ENCODE measurements around the gene ANKRD16. TPM values are rescaled to one million over a fixed set of nuclear protein-coding genes. Genes with fewer than 3 reads are reported as not detected.
A peak's percentile ranks its signal among the peaks of the same experiment; 100 is the strongest.
"Not testable (repeated sequence)": the region's sequence is repeated elsewhere in the genome, so short reads cannot be mapped to it uniquely, and the experiment has no call there.

Gene ANKRD16
- total and polyA plus RNA-seq, 5 donors from 2014 or later, result 3.1 to 6.3 (median 3.7) TPM

GRCh38 chr10:5888843-5889623 lies 660 bp downstream of the ANKRD16 start:
- ATAC-seq (ENCODE audit: low read depth in 2 of 2), result peak; percentile 9 to 11
- peaks cover 25% of the 10 kb centered on the region for H3K36me3 Mint-ChIP-seq
- peak overlapping the region; percentile 81 for H3K27ac ChIP-seq (ENCODE audit: insufficient read depth, low read length, poor library complexity, severe bottlenecking)
- H3K27me3 ChIP-seq (ENCODE audit: control insufficient read depth, insufficient read depth, low read length), result no peaks in the 10 kb centered on the region
- peak overlapping the region; percentile 88 to 98 (median 94) for H3K4me3 Mint-ChIP-seq
- peak overlapping the region; percentile 74 for H3K4me3 ChIP-seq (ENCODE audit: low read depth, low read length)
- no peaks in the 10 kb centered on the region for H3K9me3 Mint-ChIP-seq
- H3K36me3 ChIP-seq (ENCODE audit: control insufficient read depth, insufficient read depth, low read length), result peaks cover 11% of the 10 kb centered on the region
- H3K27ac Mint-ChIP-seq, result peak overlapping the region in 2 of 3 donors; percentile 87 to 88
- DNase-seq, result peak; percentile 30 to 61 (median 46)
- no peaks in the 10 kb centered on the region for H3K27me3 Mint-ChIP-seq
- peaks cover 45% of the 10 kb centered on the region for H3K4me1 ChIP-seq (ENCODE audit: control insufficient read depth, insufficient read depth, low read length, poor library complexity, severe bottlenecking)
- peaks cover 37 to 62% (median 45%) of the 10 kb centered on the region in 4 donors for H3K4me1 Mint-ChIP-seq
- H3K9me3 ChIP-seq (ENCODE audit: control insufficient read depth in 2 of 2, low read length in 2 of 2), result no peaks in the 10 kb centered on the region

- peak overlapping the region; percentile 88 to 98 (median 94) for H3K4me3 Mint-ChIP-seq
- H3K27me3 Mint-ChIP-seq, result no peaks in the 10 kb centered on the region
- peak overlapping the region in 2 of 3 donors; percentile 87 to 88 for H3K27ac Mint-ChIP-seq
- no peaks in the 10 kb centered on the region for H3K9me3 Mint-ChIP-seq
- no peak for DNase-seq
- Histone ChIP-seq H3K4me3 (ENCODE audit: low read depth, low read length) (peak overlapping the region; percentile 74), H3K27ac (ENCODE audit: insufficient read depth, low read length, poor library complexity, severe bottlenecking) (peak overlapping the region; percentile 81), H3K36me3 (ENCODE audit: control insufficient read depth, insufficient read depth, low read length) (peaks cover 7% of the 10 kb centered on the region), H3K9me3 (ENCODE audit: control insufficient read depth in 2 of 2, low read length in 2 of 2) (no peaks in the 10 kb centered on the region), H3K27me3 (ENCODE audit: control insufficient read depth, insufficient read depth, low read length) (no peaks in the 10 kb centered on the region), H3K4me1 (ENCODE audit: control insufficient read depth, insufficient read depth, low read length, poor library complexity, severe bottlenecking) (peaks cover 38% of the 10 kb centered on the region)
- ATAC-seq (ENCODE audit: low read depth in 2 of 2), result no peak
- H3K4me1 Mint-ChIP-seq, result peaks cover 30 to 59% (median 39%) of the 10 kb centered on the region in 4 donors
- H3K36me3 Mint-ChIP-seq, result peaks cover 29% of the 10 kb centered on the region
Measured at GRCh38 chr10:5888351-5888750, 1.3 kb downstream of the ANKRD16 start.

GRCh38 chr10:5887641-5888040 lies 2.1 kb downstream of the ANKRD16 start:
- no peak overlapping the region for H3K27ac ChIP-seq (ENCODE audit: insufficient read depth, low read length, poor library complexity, severe bottlenecking)
- Mint-ChIP-seq H3K36me3 (peaks cover 31% of the 10 kb centered on the region), H3K4me1 (peaks cover 26 to 52% (median 34%) of the 10 kb centered on the region in 4 donors), H3K27ac (no peak overlapping the region), H3K27me3 (no peaks in the 10 kb centered on the region), H3K9me3 (no peaks in the 10 kb centered on the region), H3K4me3 (peak overlapping the region; percentile 88 to 98 (median 94))
- DNase-seq (no peak), ATAC-seq (ENCODE audit: low read depth in 2 of 2) (no peak)
- H3K36me3 ChIP-seq (ENCODE audit: control insufficient read depth, insufficient read depth, low read length), result peaks cover 11% of the 10 kb centered on the region
- H3K4me3 ChIP-seq (ENCODE audit: low read depth, low read length), result no peak overlapping the region
- no peaks in the 10 kb centered on the region for H3K27me3 ChIP-seq (ENCODE audit: control insufficient read depth, insufficient read depth, low read length)
- peaks cover 33% of the 10 kb centered on the region for H3K4me1 ChIP-seq (ENCODE audit: control insufficient read depth, insufficient read depth, low read length, poor library complexity, severe bottlenecking)
- H3K9me3 ChIP-seq (ENCODE audit: control insufficient read depth in 2 of 2, low read length in 2 of 2), result no peaks in the 10 kb centered on the region

- Histone ChIP-seq H3K4me1 (ENCODE audit: control insufficient read depth, insufficient read depth, low read length, poor library complexity, severe bottlenecking) (peaks cover 29% of the 10 kb centered on the region), H3K36me3 (ENCODE audit: control insufficient read depth, insufficient read depth, low read length) (peaks cover 15% of the 10 kb centered on the region), H3K9me3 (ENCODE audit: control insufficient read depth in 2 of 2, low read length in 2 of 2) (no peaks in the 10 kb centered on the region), H3K27ac (ENCODE audit: insufficient read depth, low read length, poor library complexity, severe bottlenecking) (no peak overlapping the region), H3K27me3 (ENCODE audit: control insufficient read depth, insufficient read depth, low read length) (no peaks in the 10 kb centered on the region), H3K4me3 (ENCODE audit: low read depth, low read length) (no peak overlapping the region)
- DNase-seq (no peak), ATAC-seq (ENCODE audit: low read depth in 2 of 2) (no peak)
- Mint-ChIP-seq H3K4me3 (peak overlapping the region in 2 of 4 donors; percentile 8 to 98), H3K27ac (no peak overlapping the region), H3K9me3 (no peaks in the 10 kb centered on the region), H3K4me1 (peaks cover 20 to 46% (median 28%) of the 10 kb centered on the region in 4 donors), H3K36me3 (peaks cover 33% of the 10 kb centered on the region), H3K27me3 (no peaks in the 10 kb centered on the region)
Measured at GRCh38 chr10:5887029-5887428, 2.7 kb downstream of the ANKRD16 start.

- Mint-ChIP-seq H3K4me1 (peaks cover 10 to 32% (median 16%) of the 10 kb centered on the region in 4 donors), H3K27me3 (no peaks in the 10 kb centered on the region), H3K36me3 (peaks cover 36% of the 10 kb centered on the region), H3K9me3 (no peaks in the 10 kb centered on the region), H3K4me3 (peak overlapping the region in 1 of 4 donors; percentile 80), H3K27ac (peak overlapping the region in 2 of 3 donors; percentile 17 to 37)
- H3K4me1 ChIP-seq (ENCODE audit: control insufficient read depth, insufficient read depth, low read length, poor library complexity, severe bottlenecking), result peaks cover 15% of the 10 kb centered on the region
- no peak overlapping the region for H3K4me3 ChIP-seq (ENCODE audit: low read depth, low read length)
- peaks cover 18% of the 10 kb centered on the region for H3K36me3 ChIP-seq (ENCODE audit: control insufficient read depth, insufficient read depth, low read length)
- no peaks in the 10 kb centered on the region for H3K27me3 ChIP-seq (ENCODE audit: control insufficient read depth, insufficient read depth, low read length)
- ATAC-seq (ENCODE audit: low read depth in 2 of 2) (no peak), DNase-seq (no peak)
- no peak overlapping the region for H3K27ac ChIP-seq (ENCODE audit: insufficient read depth, low read length, poor library complexity, severe bottlenecking)
- no peaks in the 10 kb centered on the region for H3K9me3 ChIP-seq (ENCODE audit: control insufficient read depth in 2 of 2, low read length in 2 of 2)
Measured at GRCh38 chr10:5885619-5886018, 4.1 kb downstream of the ANKRD16 start.

- Mint-ChIP-seq H3K4me3 (peak overlapping the region in 1 of 4 donors; percentile 22), H3K36me3 (peaks cover 34% of the 10 kb centered on the region), H3K9me3 (no peaks in the 10 kb centered on the region), H3K27me3 (no peaks in the 10 kb centered on the region), H3K4me1 (peaks cover 3 to 21% (median 7%) of the 10 kb centered on the region in 4 donors), H3K27ac (peak overlapping the region in 2 of 3 donors; percentile 63 to 71)
- Histone ChIP-seq H3K9me3 (ENCODE audit: control insufficient read depth in 2 of 2, low read length in 2 of 2) (no peaks in the 10 kb centered on the region), H3K27me3 (ENCODE audit: control insufficient read depth, insufficient read depth, low read length) (no peaks in the 10 kb centered on the region), H3K27ac (ENCODE audit: insufficient read depth, low read length, poor library complexity, severe bottlenecking) (no peak overlapping the region), H3K4me3 (ENCODE audit: low read depth, low read length) (no peak overlapping the region), H3K36me3 (ENCODE audit: control insufficient read depth, insufficient read depth, low read length) (peaks cover 24% of the 10 kb centered on the region), H3K4me1 (ENCODE audit: control insufficient read depth, insufficient read depth, low read length, poor library complexity, severe bottlenecking) (peaks cover 2% of the 10 kb centered on the region)
- no peak for ATAC-seq (ENCODE audit: low read depth in 2 of 2)
- no peak for DNase-seq
Measured at GRCh38 chr10:5882961-5883360, 6.7 kb downstream of the ANKRD16 start.

GRCh38 chr10:5877041-5877440 lies 12.7 kb downstream of the ANKRD16 start:
- not testable (repeated sequence) for H3K27ac Mint-ChIP-seq; H3K9me3 Mint-ChIP-seq; H3K27ac ChIP-seq (ENCODE audit: insufficient read depth, low read length, poor library complexity, severe bottlenecking); H3K27me3 ChIP-seq (ENCODE audit: control insufficient read depth, insufficient read depth, low read length); H3K4me3 ChIP-seq (ENCODE audit: low read depth, low read length); DNase-seq; H3K4me1 ChIP-seq (ENCODE audit: control insufficient read depth, insufficient read depth, low read length, poor library complexity, severe bottlenecking); H3K4me3 Mint-ChIP-seq; H3K4me1 Mint-ChIP-seq; H3K9me3 ChIP-seq (ENCODE audit: control insufficient read depth in 2 of 2, low read length in 2 of 2); H3K27me3 Mint-ChIP-seq; ATAC-seq (ENCODE audit: low read depth in 2 of 2)
- peaks cover 25% of the 10 kb centered on the region for H3K36me3 Mint-ChIP-seq
- peaks cover 21% of the 10 kb centered on the region for H3K36me3 ChIP-seq (ENCODE audit: control insufficient read depth, insufficient read depth, low read length)
